IMR-90 (cell line): ENCODE results near the gene TBXAS1. TPM values are rescaled to one million over a fixed set of nuclear protein-coding genes. Genes with fewer than 3 reads are reported as not detected.

Experiments used
- ATAC-seq: fragments of 200-7000 bp; cut with Tn5 transposase; 2 replicates; pipeline ENCODE4 v1.9.1; 2020; ENCODE audit warnings: low read depth, mild to moderate bottlenecking, moderate library complexity
- BruUV-seq: library from RNA; stranded (reverse); fragments of 400-500 nt; replicated peaks from 2 replicates; lab custom pipeline; 2021; lab: Mats Ljungman, UMichigan
- CTCF ChIA-PET: fragments of 300-600 bp; formaldehyde crosslinking; extraction: SDS; loops from one replicate; lab custom pipeline; 2021; ENCODE audit warnings: antibody characterized with exemption; lab: Yijun Ruan, JAX
- POLR2A ChIA-PET: fragments of 300-600 bp; sonication (Branson Sonifier 250); formaldehyde crosslinking; loops from one replicate; lab custom pipeline; 2022; ENCODE audit warnings: antibody characterized with exemption; ENCODE audit not compliant: unreplicated experiment; lab: Charles Lee
- DNase-seq: peaks from one replicate; pipeline ENCODE4 v3.0.0; 2013
- H2AFZ ChIP-seq: replicated peaks from 2 replicates; pipeline ENCODE3; 2013; ENCODE audit warnings: low read length, mild to moderate bottlenecking; ENCODE audit not compliant: poor library complexity
- H2AK5ac ChIP-seq: 2 replicates; pipeline ENCODE4 v1.6.1; 2013; ENCODE audit warnings: low read depth, low read length, inconsistent platforms
- H2AK9ac ChIP-seq: replicated peaks from 2 replicates; pipeline ENCODE3; 2013; ENCODE audit warnings: mild to moderate bottlenecking, low read depth, low read length, moderate library complexity; ENCODE audit not compliant: poor library complexity
- H2BK120ac ChIP-seq: 2 replicates; pipeline ENCODE4 v1.6.1; 2013; ENCODE audit warnings: low read depth, low read length, inconsistent platforms
- H2BK15ac ChIP-seq: 3 replicates; pipeline ENCODE4 v1.6.1; 2013; ENCODE audit warnings: low read depth, low read length, inconsistent platforms
- H2BK20ac ChIP-seq: 2 replicates; pipeline ENCODE4 v1.6.1; 2013; ENCODE audit warnings: low read depth, mild to moderate bottlenecking, inconsistent platforms, low read length, moderate library complexity
- H2BK5ac ChIP-seq: 2 replicates; pipeline ENCODE4 v1.6.1; 2013; ENCODE audit warnings: mild to moderate bottlenecking, low read depth, low read length, inconsistent platforms; ENCODE audit not compliant: poor library complexity, severe bottlenecking
- H3K14ac ChIP-seq: replicated peaks from 2 replicates; pipeline ENCODE4 v1.6.1; 2013; ENCODE audit warnings: low read depth, low read length, inconsistent platforms
- H3K18ac ChIP-seq: 2 replicates; pipeline ENCODE4 v1.6.1; 2013; ENCODE audit warnings: low read depth, low read length, control low read depth
- H3K23ac ChIP-seq: 2 replicates; pipeline ENCODE4 v1.6.1; 2013; ENCODE audit warnings: low read depth, low read length, inconsistent platforms
- H3K27ac ChIP-seq: 2 replicates; pipeline ENCODE4 v1.5.1; 2013; ENCODE audit warnings: mild to moderate bottlenecking, control low read depth, low read length; ENCODE audit not compliant: insufficient read depth
- H3K27me3 ChIP-seq: 2 replicates; pipeline ENCODE4 v1.6.1; 2013; ENCODE audit warnings: low read length; ENCODE audit not compliant: control insufficient read depth, insufficient read depth
- H3K36me3 ChIP-seq: 2 replicates; pipeline ENCODE4 v1.6.1; 2013; ENCODE audit warnings: low read length, mixed read lengths; ENCODE audit not compliant: control insufficient read depth, insufficient read depth
- H3K4ac ChIP-seq: 2 replicates; pipeline ENCODE4 v1.6.1; 2013; ENCODE audit warnings: low read depth, low read length, inconsistent platforms
- H3K4me1 ChIP-seq: 2 replicates; pipeline ENCODE4 v1.6.1; 2013; ENCODE audit warnings: low read length, mixed read lengths; ENCODE audit not compliant: control insufficient read depth, insufficient read depth
- H3K4me2 ChIP-seq: 2 replicates; pipeline ENCODE4 v1.6.1; 2013; ENCODE audit warnings: low read depth, mild to moderate bottlenecking, control low read depth, low read length, moderate library complexity
- H3K4me3 ChIP-seq: 2 replicates; pipeline ENCODE4 v1.5.1; 2013; ENCODE audit warnings: low read depth, mild to moderate bottlenecking, control low read depth, low read length, moderate library complexity; ENCODE audit not compliant: insufficient read depth
- H3K56ac ChIP-seq: 2 replicates; pipeline ENCODE4 v1.6.1; 2013; ENCODE audit warnings: low read length, inconsistent platforms; ENCODE audit not compliant: insufficient read depth; ENCODE audit errors: extremely low read depth
- H3K79me1 ChIP-seq, 2 experiments: 2 replicates each; pipeline ENCODE4 v1.6.1; 2013; ENCODE audit warnings: low read length in 2 of 2, inconsistent platforms in 1 of 2, low read depth in 1 of 2
- H3K9ac ChIP-seq: 2 replicates; pipeline ENCODE4 v1.6.1; 2013; ENCODE audit warnings: low read depth, low read length, control low read depth
- H3K9me1 ChIP-seq: 2 replicates; pipeline ENCODE4 v1.6.1; 2013; ENCODE audit warnings: low read length, inconsistent platforms; ENCODE audit not compliant: insufficient read depth
- H3K9me3 ChIP-seq: 2 replicates; pipeline ENCODE4 v1.6.1; 2013; ENCODE audit warnings: low read length; ENCODE audit not compliant: control insufficient read depth, insufficient read depth
- H4K20me1 ChIP-seq: 2 replicates; pipeline ENCODE4 v1.6.1; 2013; ENCODE audit warnings: low read length, inconsistent platforms; ENCODE audit not compliant: insufficient read depth
- H4K5ac ChIP-seq: 2 replicates; pipeline ENCODE4 v1.6.1; 2013; ENCODE audit warnings: mild to moderate bottlenecking, low read depth, low read length, control low read depth
- H4K8ac ChIP-seq, 2 experiments: 2 replicates each; pipeline ENCODE4 v1.6.1; 2013; ENCODE audit warnings: low read depth in 2 of 2, low read length in 2 of 2, control low read depth in 1 of 2, inconsistent platforms in 1 of 2
- H4K91ac ChIP-seq: 2 replicates; pipeline ENCODE4 v1.6.1; 2013; ENCODE audit warnings: low read depth, low read length, inconsistent platforms; ENCODE audit not compliant: insufficient read depth
- CHD1 ChIP-seq: IDR thresholded peaks from 2 replicates; pipeline ENCODE4 v1.6.1; 2012; ENCODE audit warnings: low read depth, low read length, improper control_type of control experiment
- CTCF ChIP-seq: conservative IDR thresholded peaks from 2 replicates; pipeline ENCODE4 v1.5.1; 2012; ENCODE audit warnings: mild to moderate bottlenecking, low read depth, low read length, improper control_type of control experiment
- MXI1 ChIP-seq: IDR thresholded peaks from 2 replicates; pipeline ENCODE4 v1.6.1; 2012; ENCODE audit warnings: low read depth, mild to moderate bottlenecking, low read length, moderate library complexity, borderline replicate concordance
- RCOR1 ChIP-seq: IDR thresholded peaks from 2 replicates; pipeline ENCODE4 v1.6.1; 2012; ENCODE audit warnings: mild to moderate bottlenecking, low read length, improper control_type of control experiment; ENCODE audit not compliant: insufficient replicate concordance
- WGBS, 2 experiments: methylation state at CpG; one replicate each; pipeline versions ENCODE4 v1.1.5 to v1.1.7; 2013; ENCODE audit warnings: missing lambda C conversion rate in 2 of 2; ENCODE audit not compliant: insufficient read length in 1 of 2; ENCODE audit errors: extremely low coverage in 2 of 2; 5-methylcytosine and 5-hydroxymethylcytosine counted together
- dilution Hi-C: fragments of 300-500 bp; cut with HindIII; formaldehyde crosslinking; loops from one replicate; pipeline ENCODE4 v1.14.3; 2018; ENCODE audit warnings: low sequenced_read_pairs; ENCODE audit not compliant: unreplicated experiment
- in situ Hi-C: fragments of 300-500 bp; cut with MboI; formaldehyde crosslinking; loops from 3 replicates; pipeline ENCODE4 v1.14.3; 2019; ENCODE audit warnings: low sequenced_read_pairs, inconsistent platforms, mixed read lengths
- intact Hi-C: fragments of 100-400 bp; cut with micrococcal nuclease; formaldehyde crosslinking; loops from 2 replicates; pipeline ENCODE4 v1.10.0; 2022
- polyA plus RNA-seq, 3 experiments: library from polyadenylated mRNA; depleted of rRNA; stranded (reverse); fragments of >200 nt; gene quantifications; 2 replicates each; pipeline ENCODE4 v1.2.3, GENCODE V29; 2012; ENCODE audit warnings: low replicate concordance in 1 of 3
- total RNA-seq: library from RNA; depleted of rRNA; stranded (reverse); fragments of >200 nt; gene quantifications from 2 replicates; pipeline ENCODE4 v1.2.3, GENCODE V29; 2012

Gene TBXAS1
- total and polyA plus RNA-seq, 2 of the 4 experiments (the other 2 are of a cell fraction): 5.9 to 10.8 TPM

GRCh38 chr7:139828446-139828845 lies 618 bp upstream of the TBXAS1 start:
- TF ChIP-seq RCOR1: no peak
- TF ChIP-seq MXI1: no peak
- no peak for TF ChIP-seq CHD1
- no peak for TF ChIP-seq CTCF
- Histone ChIP-seq H3K27ac (peak overlapping the region; percentile 60), H3K9me1 (peaks cover 14% of the 10 kb centered on the region), H3K18ac (peak overlapping the region; percentile 84), H3K36me3 (no peaks in the 10 kb centered on the region), H2AK9ac (peak overlapping the region; percentile 8), H3K14ac (peak overlapping the region; percentile 91), H2AFZ (no peak overlapping the region), H4K5ac (peak overlapping the region; percentile 81), H4K20me1 (no peaks in the 10 kb centered on the region), H3K4ac (peak overlapping the region; percentile 87), H3K23ac (peak overlapping the region; percentile 85), H3K9me3 (no peaks in the 10 kb centered on the region), H3K56ac (0 out of 2 replicates have a peak overlapping the region, but pooled peaks have one; percentile 28), H2BK5ac (no peak overlapping the region), H4K91ac (peak overlapping the region; percentile 91), H4K8ac (peak overlapping the region; percentile 69 to 80), H3K9ac (no peak overlapping the region; the same call in 1 of the 2 replicates), H2AK5ac (peak overlapping the region; percentile 91), H3K4me2 (no peak overlapping the region), H3K27me3 (no peaks in the 10 kb centered on the region), H3K4me3 (no peak overlapping the region), H3K79me1 (peaks cover 0 to 14% of the 10 kb centered on the region in 2 experiments; a peak in 2 of 4 replicates), H2BK20ac (peak overlapping the region; percentile 96), H2BK15ac (peak overlapping the region; percentile 91; the same call in 2 of the 3 replicates), H3K4me1 (peaks cover 37% of the 10 kb centered on the region), H2BK120ac (peak overlapping the region; percentile 95)
- DNase-seq (no peak), ATAC-seq (no peak)
- no TSS peak for BruUV-seq
- WGBS, 2 experiments: no CpG with 5 or more reads among the region's 2 CpGs
- intact Hi-C loops: loop anchor here (5.0 kb wide), 1 partner anchor 169 kb away; no protein-coding TSS in a partner anchor
- dilution Hi-C loops: no loop called here
- ChIA-PET POLR2A (interaction anchor here (0.6 kb wide), 1 partner anchor 49 kb away, joined by 3 read pairs; no protein-coding TSS in a partner anchor), CTCF (no interaction called here)
- in situ Hi-C loops: no loop called here
